ENCODE results near the gene SLC16A7.

- TF ChIP-seq CTCF (IDR thresholded peaks at IDR 0.05 in 8 of 11, conservative IDR thresholded peaks at IDR 0.05 in 3 of 11) (no peak), POLR2A (IDR thresholded peaks at IDR 0.05) (no peak), POLR2AphosphoS5 (IDR thresholded peaks at IDR 0.05) (no peak)
Observed at GRCh38 chr12:59594943-59595500, 807 bp upstream of the SLC16A7 start.
